GM21723 (cell line): ENCODE results near the gene SRCIN1.
A peak's percentile ranks its signal among the peaks of the same experiment; 100 is the strongest.
"Not testable (repeated sequence)": the region's sequence is repeated elsewhere in the genome, so short reads cannot be mapped to it uniquely, and the experiment has no call there.

Experiments used
- ATAC-seq: cut with Tn5 transposase; IDR thresholded peaks from one replicate; pipeline ENCODE4 v1.9.1; 2021; ENCODE audit warnings: mild to moderate bottlenecking, moderate library complexity; ENCODE audit not compliant: unreplicated experiment

Gene SRCIN1

DNA sequence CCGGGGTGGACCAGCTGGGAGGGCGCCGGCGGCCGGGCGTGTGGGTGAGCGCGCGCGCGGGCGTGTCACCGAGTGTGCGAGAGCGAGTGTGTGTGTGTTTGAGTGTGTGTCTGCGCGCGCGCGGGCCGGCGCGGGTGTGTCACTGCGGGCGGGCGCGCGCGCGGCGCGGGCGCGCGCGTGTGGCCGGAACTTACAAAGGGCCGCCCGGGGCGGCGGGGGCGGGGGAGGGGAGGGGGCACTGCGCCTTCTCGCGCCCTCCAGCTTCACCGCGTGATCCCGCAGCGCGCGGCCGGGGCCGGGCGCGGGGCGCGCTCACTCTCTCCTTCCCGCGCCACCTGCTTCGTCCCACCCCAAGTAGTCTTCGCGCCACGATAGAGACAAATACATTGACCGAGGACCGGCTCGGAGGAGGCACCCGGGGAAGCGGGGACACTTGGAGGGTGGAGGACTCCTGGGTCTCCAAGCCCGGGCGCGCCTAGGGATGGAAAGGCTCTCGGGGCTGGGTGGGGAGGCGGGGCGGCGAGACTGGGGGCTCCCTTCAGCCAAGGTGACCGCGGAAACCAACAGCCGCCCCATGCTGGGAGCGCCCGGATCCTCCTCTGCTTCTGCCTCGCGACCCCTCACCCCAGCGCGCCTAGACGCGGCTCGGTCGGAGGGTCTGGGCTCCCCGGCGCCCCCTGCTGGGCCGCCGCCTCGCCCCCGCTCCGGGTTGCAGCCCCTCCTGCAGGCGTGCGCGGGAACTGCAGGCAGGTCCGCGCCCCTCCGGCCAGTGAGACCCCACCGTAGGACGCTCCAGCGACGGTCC, at the start of gene SRCIN1:
Gene SRCIN1, minus strand, starts transcription at position 112 of the 805 bp plus-strand sequence. CDS start 247 bp downstream, outside the sequence.
- ATAC-seq = no peak

DNA sequence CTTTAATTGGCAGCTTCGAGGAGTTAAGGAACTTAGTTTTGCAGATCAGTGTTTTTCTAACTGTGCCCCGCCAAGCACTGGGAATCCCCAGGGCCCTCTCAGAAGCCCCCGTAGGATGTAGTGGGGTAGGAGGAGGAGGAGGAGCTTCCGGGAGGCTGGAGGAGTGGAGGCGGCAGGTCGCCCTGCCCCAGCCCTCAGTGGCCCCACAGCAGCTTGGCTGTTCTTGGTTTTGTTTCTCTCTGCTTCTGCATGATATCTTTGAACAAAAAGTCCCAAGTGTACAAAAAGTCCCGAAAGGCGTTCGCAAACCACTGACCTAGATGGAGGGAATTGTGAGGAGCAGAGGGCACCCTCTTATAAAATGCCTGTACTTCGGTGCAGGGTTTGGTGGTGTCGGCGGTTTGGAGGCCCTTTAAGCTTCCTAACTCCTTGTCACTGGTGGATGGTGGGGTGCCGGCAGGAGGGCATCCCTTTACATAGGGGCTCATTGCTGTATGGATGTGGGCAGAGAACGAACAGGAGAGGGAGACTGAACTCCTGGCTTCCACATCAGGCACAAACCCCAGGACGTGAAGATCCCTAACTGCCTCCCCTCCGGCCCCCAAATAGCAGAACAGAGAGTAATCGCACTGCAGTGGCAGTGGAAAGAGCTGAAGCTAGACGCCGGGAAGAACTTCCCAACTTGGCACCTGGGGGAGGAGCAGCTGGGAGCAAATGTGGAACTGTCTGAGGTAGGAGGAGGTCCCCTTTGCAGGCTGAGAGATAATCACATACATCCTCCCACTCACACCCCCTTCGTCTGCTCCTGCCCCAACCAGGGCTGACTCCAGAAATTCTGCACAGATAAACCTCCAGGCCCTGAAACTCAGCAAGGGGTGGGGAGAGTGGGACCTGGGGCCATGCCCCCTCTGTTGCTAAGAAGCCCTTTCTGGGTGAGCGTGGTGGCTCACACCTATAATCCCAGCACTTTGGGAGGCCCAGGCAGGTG, 49.0 kb upstream of the SRCIN1 start:
- no peak for ATAC-seq

DNA sequence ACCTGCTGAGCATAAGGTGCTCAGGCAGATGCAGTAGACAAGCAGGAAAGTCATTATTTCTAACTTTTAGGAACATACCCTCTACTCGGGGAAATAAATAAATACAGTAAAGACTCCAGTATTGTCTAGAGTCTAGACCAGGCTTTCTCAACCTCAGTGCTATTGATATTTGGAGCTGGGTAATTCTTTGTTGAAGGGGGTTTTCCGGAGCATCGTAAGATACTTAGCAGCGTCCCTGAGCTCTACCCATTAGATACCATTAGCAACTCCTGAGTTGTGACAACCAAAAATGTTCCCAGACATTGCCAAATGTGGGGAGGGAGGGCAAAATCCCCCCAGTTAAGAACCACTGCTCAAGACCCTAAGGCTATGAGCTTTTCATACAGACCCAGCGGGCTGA, 47.9 kb upstream of the SRCIN1 start:
- no peak for ATAC-seq

- ATAC-seq = no peak
Measured at GRCh38 chr17:38653230-38653629, 47.5 kb upstream of the SRCIN1 start.

- ATAC-seq = not testable (repeated sequence)
Measured at GRCh38 chr17:38650653-38651173, 45.0 kb upstream of the SRCIN1 start.

DNA sequence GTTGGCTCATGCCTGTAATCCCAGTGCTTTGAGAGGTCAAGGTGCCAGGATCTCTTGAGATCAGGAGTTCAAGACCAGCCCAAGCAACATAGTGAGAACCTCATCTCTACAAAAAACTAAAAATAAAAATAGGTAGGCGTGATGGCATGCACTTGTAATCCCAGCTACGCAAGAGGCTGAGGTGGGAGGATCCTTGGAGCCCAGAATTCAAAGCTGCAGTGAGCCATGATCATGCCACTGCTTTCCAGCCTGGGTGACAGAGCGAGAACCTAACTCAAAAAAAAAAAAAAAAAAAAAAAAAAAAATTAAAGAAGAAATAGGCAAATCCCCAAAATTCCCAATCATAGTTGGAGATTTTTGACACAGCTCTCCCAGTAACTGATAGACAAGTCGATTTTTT, 32.2 kb upstream of the SRCIN1 start:
- ATAC-seq = no peak

DNA sequence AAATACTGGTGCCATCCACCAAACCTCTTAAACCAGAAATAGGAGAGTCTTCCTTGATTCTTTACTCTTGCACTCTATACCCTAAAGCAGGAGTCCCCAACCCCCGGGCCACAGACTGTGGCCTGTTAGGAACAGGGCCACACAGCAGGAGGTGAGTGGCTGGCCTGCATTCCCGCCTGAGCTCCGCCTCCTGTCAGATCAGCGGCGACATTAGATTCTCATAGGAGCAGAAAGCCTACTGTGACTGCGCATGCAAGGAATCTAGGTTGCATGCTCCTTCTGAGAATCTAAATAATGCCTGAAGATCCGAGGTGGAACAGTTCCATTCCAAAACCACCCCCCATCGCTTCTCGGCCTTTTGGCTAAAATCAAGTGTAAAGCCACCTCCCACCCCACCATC, 30.3 kb upstream of the SRCIN1 start:
- ATAC-seq = no peak

DNA sequence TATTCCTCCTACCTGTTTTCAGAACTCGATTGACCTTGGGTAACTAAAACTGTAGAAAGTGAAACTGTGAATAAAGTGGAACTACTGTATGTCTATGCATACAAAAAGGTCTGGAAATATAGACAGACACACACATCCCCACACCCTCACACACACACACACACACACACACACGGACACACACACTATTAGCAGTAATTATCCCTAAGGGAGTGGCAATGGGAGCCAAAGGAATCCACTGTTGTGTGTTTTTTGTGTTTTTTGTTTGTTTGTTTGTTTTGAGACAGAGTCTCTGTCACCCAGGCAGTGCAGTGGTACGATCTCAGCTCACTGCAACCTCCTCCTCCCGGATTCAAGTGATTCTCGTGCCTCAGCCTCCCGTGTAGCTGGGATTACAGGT, 26.6 kb upstream of the SRCIN1 start:
- ATAC-seq = no peak

GRCh38 chr17:38628441-38628840, 22.7 kb upstream of the SRCIN1 start:
- no peak for ATAC-seq

DNA sequence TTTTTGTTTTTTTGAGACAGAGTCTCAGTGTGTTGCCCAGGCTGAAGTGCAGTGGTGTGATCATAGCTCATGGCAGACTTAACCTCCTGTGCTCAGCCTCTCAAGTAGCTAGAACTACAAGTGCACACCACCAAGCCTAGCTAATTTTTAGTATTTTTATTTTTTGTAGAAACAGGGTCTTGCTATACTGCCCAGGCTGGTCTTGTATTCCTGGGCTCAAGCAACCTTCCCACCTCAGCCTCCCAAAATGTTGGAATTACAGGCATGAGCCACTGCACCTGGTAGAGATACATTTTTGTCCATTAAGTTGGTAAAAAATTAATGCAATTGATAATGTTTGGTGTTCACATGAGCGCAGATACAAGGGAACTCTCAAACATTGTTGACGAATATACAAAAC, 22.2 kb upstream of the SRCIN1 start:
- no peak for ATAC-seq

GRCh38 chr17:38626606-38627226, 21.0 kb upstream of the SRCIN1 start:
- ATAC-seq = not testable (repeated sequence)

- ATAC-seq = no peak
Measured at GRCh38 chr17:38625482-38625881, 19.7 kb upstream of the SRCIN1 start.

DNA sequence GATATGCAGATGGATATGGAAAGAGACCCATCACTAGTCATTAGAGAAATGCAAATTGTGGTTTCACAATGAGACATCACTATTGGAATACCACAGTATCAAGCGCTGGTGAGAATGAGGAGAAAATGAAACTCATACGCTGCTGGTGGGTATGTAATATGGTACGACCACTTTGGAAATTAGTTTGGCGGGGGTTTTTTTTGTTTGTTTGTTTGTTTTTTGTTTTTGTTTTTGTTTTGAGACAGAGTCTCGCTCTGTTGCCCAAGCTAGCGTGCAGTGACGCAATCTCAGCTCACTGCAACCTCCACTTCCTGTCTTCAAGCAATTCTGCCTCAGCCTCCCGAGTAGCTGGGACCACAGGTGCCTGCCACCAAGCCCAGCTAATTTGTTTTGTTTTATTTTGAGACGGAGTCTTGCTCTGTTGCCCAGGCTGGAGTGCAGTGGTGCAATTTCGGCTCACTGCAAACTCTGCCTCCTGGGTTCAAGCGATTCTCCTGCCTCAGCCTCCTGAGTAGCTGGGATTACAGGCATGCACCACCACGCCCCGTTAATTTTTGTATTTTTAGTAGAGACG, 19.1 kb upstream of the SRCIN1 start:
- peak; percentile 86 for ATAC-seq

GRCh38 chr17:38621538-38621937, 15.8 kb upstream of the SRCIN1 start:
- no peak for ATAC-seq

- ATAC-seq = no peak
Measured at GRCh38 chr17:38620551-38621277, 15.0 kb upstream of the SRCIN1 start.

DNA sequence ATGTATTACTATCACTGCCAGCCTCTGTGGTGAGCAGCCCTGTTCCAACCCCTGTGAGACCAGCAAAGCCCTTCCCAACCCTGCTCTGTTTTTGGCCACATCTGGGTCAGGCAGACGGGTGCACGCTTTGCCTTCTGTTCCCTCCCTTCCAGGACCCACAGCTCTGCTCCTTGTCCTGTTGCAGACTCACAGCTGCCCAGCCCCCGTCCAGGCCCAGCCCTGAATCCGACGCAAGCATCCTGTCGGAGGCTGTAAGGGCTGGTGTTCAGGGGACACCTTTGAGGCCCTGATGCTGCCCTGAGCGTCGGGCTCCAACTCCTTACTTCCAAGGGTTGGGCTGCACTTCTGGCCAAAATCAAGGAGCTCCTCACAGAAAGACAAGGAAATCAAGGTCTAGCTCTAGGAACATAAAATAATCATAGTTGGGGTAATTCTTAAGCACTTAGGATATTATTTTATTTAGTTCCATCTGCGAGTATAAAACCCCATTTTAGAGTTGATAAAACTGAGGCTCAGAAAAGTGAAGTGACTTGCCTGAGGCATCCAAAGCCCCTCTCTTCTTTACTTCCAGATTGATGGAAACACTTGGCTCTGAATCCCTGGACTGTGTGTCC, 14.3 kb upstream of the SRCIN1 start:
- ATAC-seq = no peak

DNA sequence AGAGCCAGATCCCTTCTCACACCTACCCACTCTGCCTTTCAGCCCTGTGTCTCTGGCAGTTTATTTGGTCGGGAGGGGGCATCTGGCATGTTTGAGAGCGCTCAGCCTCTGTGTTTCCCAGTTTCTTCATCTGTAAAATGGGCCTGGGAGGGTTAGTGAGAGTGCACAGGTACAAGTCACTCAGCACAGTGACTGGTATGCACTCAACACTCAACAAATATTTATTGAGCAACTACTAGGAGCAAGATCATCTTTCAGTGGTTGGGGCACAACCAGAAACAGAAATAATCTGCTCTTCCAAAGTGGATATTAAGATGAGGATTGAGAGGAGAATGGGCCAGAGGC, 13.7 kb upstream of the SRCIN1 start:
- ATAC-seq = no peak

GRCh38 chr17:38617967-38618760, 12.4 kb upstream of the SRCIN1 start:
- ATAC-seq = no peak
